GM18511 (cell line): Measurements from ENCODE around the gene COA6.

ENCODE experiments used
- ATAC-seq: cut with Tn5 transposase; IDR thresholded peaks from one replicate; pipeline ENCODE4 v1.9.1; 2021; ENCODE audit warnings: mild to moderate bottlenecking, moderate library complexity; ENCODE audit not compliant: unreplicated experiment

The COA6 gene

GRCh38 chr1:234408757-234409156, 35.5 kb downstream of the COA6 start:
- ATAC-seq: no peak

- no peak for ATAC-seq
Observed at GRCh38 chr1:234409328-234409727, 36.1 kb downstream of the COA6 start.

- ATAC-seq: no peak
Observed at GRCh38 chr1:234412830-234413229, 39.6 kb downstream of the COA6 start.

GRCh38 chr1:234413485-234413884, 40.2 kb downstream of the COA6 start:
- no peak for ATAC-seq

- ATAC-seq: no peak
Observed at GRCh38 chr1:234413990-234414389, 40.7 kb downstream of the COA6 start.

- ATAC-seq: no peak
Observed at GRCh38 chr1:234427950-234428646, 54.8 kb downstream of the COA6 start.

GRCh38 chr1:234429434-234429806, 56.2 kb downstream of the COA6 start:
- ATAC-seq: no peak

GRCh38 chr1:234430691-234431090, 57.4 kb downstream of the COA6 start:
- no peak for ATAC-seq

GRCh38 chr1:234431255-234431654, 58.0 kb downstream of the COA6 start:
- ATAC-seq: no peak

- peak; percentile 49 for ATAC-seq
Observed at GRCh38 chr1:234433563-234434285, 60.5 kb downstream of the COA6 start.
